Body of pancreas (tissue), 4 donors: ENCODE measurements around the gene CTPS2. TPM values are rescaled to one million over a fixed set of nuclear protein-coding genes. Genes with fewer than 3 reads are reported as not detected.
"Not testable (repeated sequence)": the region's sequence is repeated elsewhere in the genome, so short reads cannot be mapped to it uniquely, and the experiment has no call there.

Experiments used
- ATAC-seq: fragments of 150-250 bp; one replicate; pipeline ENCODE4 v1.9.1; 2016
- DNase-seq, 4 donors: peaks; one replicate each; pipeline ENCODE4 v3.0.0-alpha.2; 2019
- H3K27ac ChIP-seq, 4 donors: fragments of 200-600 bp; sonication (generic); 1 replicate in 3 of 4; 2 replicates in 1 of 4; pipeline versions ENCODE4 v1.5.1 to v1.6.1; 2016 to 2019; ENCODE audit warnings: mild to moderate bottlenecking in 1 of 4, mixed read lengths in 1 of 4, moderate library complexity in 1 of 4
- H3K27me3 ChIP-seq, 2 donors: fragments of 200-600 bp; sonication (generic); one replicate each; pipeline ENCODE4 v1.6.0; 2016; ENCODE audit warnings: mild to moderate bottlenecking in 1 of 2
- H3K36me3 ChIP-seq, 2 donors: fragments of 200-600 bp; sonication (generic); replicated peaks in 1 of 2; 2 replicates each; pipeline ENCODE4 v1.5.1; 2016; ENCODE audit warnings: low read depth in 2 of 2; ENCODE audit not compliant: insufficient read depth in 1 of 2
- H3K4me1 ChIP-seq: fragments of 200-600 bp; sonication (generic); one replicate; pipeline ENCODE4 v1.6.0; 2016
- H3K4me3 ChIP-seq, 2 donors: fragments of 200-600 bp; sonication (generic); 1 replicate in 1 of 2; 2 replicates in 1 of 2; pipeline ENCODE4 v1.5.1; 2016 to 2019
- H3K9me3 ChIP-seq, 3 donors: fragments of 200-600 bp; sonication (generic); 1 replicate in 2 of 3; 2 replicates in 1 of 3; pipeline ENCODE4 v1.5.1; 2016
- POLR2A ChIP-seq, 3 donors: fragments of 450-650 bp; IDR thresholded peaks; one replicate each; pipeline ENCODE4 v1.6.1; 2016; ENCODE audit warnings: antibody characterized with exemption in 3 of 3, mild to moderate bottlenecking in 2 of 3
- WGBS, 2 donors: methylation state at CpG; one replicate each; pipeline ENCODE4 v1.1.5; 2017; 5-methylcytosine and 5-hydroxymethylcytosine counted together
- intact Hi-C: fragments of 100-400 bp; cut with DNase I; formaldehyde crosslinking; loops from one replicate; pipeline ENCODE4 v1.15.1; 2023
- total RNA-seq, 2 donors: library from RNA; depleted of rRNA; stranded (reverse); fragments of >200 nt; gene quantifications; one replicate each; pipeline ENCODE4 v1.1.0, GENCODE V29; 2016
- TF ChIP-seq, protein P1 (sequence below), 7 experiments: fragments of 450-650 bp in 4 of 7; fragments of 200-600 bp in 3 of 7; sonication (generic) in 3 of 7; IDR thresholded peaks; one replicate each; pipeline ENCODE4 v1.5.1; 2016 to 2019; ENCODE audit warnings: antibody characterized with exemption in 7 of 7

CTPS2 gene
- total RNA-seq, 2 donors from 2014 or later = 13.2 to 16.6 TPM

- no peak for DNase-seq
- Histone ChIP-seq H3K36me3 (no peaks in the 10 kb centered on the region), H3K4me1 (peaks cover 7% of the 10 kb centered on the region), H3K4me3 (no peak overlapping the region), H3K27me3 (no peaks in the 10 kb centered on the region), H3K27ac (no peak overlapping the region), H3K9me3 (no peaks in the 10 kb centered on the region)
- intact Hi-C loops = no loop called here
- ATAC-seq = no peak
- TF ChIP-seq, protein P1, sequence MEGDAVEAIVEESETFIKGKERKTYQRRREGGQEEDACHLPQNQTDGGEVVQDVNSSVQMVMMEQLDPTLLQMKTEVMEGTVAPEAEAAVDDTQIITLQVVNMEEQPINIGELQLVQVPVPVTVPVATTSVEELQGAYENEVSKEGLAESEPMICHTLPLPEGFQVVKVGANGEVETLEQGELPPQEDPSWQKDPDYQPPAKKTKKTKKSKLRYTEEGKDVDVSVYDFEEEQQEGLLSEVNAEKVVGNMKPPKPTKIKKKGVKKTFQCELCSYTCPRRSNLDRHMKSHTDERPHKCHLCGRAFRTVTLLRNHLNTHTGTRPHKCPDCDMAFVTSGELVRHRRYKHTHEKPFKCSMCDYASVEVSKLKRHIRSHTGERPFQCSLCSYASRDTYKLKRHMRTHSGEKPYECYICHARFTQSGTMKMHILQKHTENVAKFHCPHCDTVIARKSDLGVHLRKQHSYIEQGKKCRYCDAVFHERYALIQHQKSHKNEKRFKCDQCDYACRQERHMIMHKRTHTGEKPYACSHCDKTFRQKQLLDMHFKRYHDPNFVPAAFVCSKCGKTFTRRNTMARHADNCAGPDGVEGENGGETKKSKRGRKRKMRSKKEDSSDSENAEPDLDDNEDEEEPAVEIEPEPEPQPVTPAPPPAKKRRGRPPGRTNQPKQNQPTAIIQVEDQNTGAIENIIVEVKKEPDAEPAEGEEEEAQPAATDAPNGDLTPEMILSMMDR (IDR thresholded peaks at IDR 0.05) = no peak
- no peak for TF ChIP-seq POLR2A (IDR thresholded peaks at IDR 0.05)
- 90 to 91% methylated on average over 5 of the region's 5 CpGs for WGBS, 2 donors
Observed at GRCh38 chrX:16635040-16635439, 77.4 kb downstream of the CTPS2 start.

DNA sequence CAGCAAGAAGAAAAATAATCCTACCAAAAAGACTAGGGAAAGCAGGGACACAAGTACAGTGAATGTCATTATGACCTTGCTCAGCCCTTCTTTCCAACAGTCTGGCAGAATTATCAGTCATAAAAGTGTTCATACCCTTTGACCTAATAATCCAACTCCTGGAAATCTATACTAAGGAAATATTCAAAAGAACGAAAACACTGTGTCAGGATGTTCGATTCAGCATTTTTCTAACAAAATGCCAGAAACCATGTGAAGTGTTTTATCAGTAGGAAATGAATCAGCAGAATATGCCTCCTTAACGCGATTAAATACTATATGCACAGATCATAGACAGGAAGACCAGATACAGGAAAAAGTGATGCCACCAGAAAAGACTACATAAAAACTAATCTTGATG is 78.7 kb downstream of the CTPS2 start:
- ATAC-seq (no peak), DNase-seq (no peak)
- H3K36me3 ChIP-seq = no peaks in the 10 kb centered on the region
- no peaks in the 10 kb centered on the region for H3K27me3 ChIP-seq
- intact Hi-C loops = no loop called here
- 21 to 22% methylated on average over 4 of the region's 4 CpGs for WGBS, 2 donors
- H3K4me3 ChIP-seq = no peak overlapping the region
- no peak overlapping the region for H3K27ac ChIP-seq
- peaks cover 20% of the 10 kb centered on the region for H3K4me1 ChIP-seq
- TF ChIP-seq, protein P1 (IDR thresholded peaks at IDR 0.05) = no peak
- TF ChIP-seq POLR2A (IDR thresholded peaks at IDR 0.05) = no peak
- H3K9me3 ChIP-seq = no peaks in the 10 kb centered on the region

GRCh38 chrX:16629909-16630308 is 82.6 kb downstream of the CTPS2 start:
- Histone ChIP-seq H3K4me1 (peaks cover 20% of the 10 kb centered on the region), H3K27me3 (no peaks in the 10 kb centered on the region), H3K27ac (no peak overlapping the region), H3K4me3 (no peak overlapping the region), H3K36me3 (no peaks in the 10 kb centered on the region), H3K9me3 (no peaks in the 10 kb centered on the region)
- 0 to 26% methylated on average over 2 to 4 of the region's 4 CpGs for WGBS, 2 donors
- no peak for DNase-seq
- intact Hi-C loops = no loop called here
- TF ChIP-seq POLR2A (IDR thresholded peaks at IDR 0.05) = no peak
- TF ChIP-seq, protein P1 (IDR thresholded peaks at IDR 0.05) = no peak
- no peak for ATAC-seq

DNA sequence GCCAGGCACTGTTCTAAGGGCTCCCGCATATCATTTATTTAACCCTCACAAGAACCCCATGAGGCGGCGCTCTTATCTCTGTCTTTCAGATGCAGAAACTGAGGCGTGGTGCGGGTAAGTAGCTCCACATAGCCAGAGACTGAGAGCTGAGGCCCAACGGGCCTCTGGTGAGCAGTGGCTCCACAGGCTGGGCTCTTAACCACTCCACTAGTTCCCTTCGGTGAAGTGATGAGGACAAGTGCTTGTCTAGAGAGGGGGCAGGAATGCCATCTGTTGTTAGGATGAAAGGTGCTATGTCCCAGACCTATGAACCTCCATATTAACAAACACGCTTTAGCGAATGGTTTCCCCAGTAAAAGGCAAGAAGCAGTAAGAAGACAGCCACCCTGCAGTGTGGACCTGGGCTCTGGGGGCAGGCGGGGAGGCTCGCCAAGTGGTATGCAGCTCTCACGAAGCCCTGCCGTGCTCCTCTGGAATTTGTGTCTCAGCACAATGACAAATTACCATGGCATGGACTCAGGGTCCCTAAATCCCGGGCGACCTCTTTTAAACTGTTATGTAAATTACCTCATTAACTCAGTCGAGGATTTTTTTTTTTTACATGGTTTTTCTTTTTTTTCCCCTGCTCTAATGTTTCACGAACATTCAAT is 83.4 kb downstream of the CTPS2 start:
- no peak for TF ChIP-seq POLR2A (IDR thresholded peaks at IDR 0.05)
- TF ChIP-seq, protein P1 (IDR thresholded peaks at IDR 0.05) = no peak
- no peaks in the 10 kb centered on the region for H3K9me3 ChIP-seq
- ATAC-seq = no peak

DNA sequence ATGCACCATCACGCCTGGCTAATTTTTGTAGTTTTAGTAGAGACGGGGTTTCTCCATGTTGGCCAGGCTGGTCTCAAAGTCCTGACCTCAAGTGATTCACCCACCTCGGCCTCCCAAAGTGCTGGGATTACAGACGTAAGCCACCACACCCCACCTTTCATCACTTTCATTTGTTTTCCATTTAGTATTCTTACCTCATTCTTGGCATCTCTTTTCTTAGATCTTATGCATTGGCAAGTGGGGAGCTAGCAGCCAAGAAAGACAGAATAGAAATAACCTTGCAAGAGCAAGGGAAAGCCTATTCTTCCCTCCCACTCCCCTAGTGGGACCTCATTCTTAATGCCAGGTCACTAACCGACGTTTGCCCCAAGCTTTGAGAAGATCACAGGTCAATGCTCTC is 84.0 kb downstream of the CTPS2 start:
- H3K4me3 ChIP-seq, H3K27me3 ChIP-seq, H3K9me3 ChIP-seq, H3K27ac ChIP-seq, DNase-seq, intact Hi-C loops, H3K36me3 ChIP-seq, ATAC-seq: not testable (repeated sequence)
- peaks cover 16% of the 10 kb centered on the region for H3K4me1 ChIP-seq
- 63 to 68% methylated on average over 4 to 6 of the region's 6 CpGs for WGBS, 2 donors

More for the DNA sequence above, 83.4 kb downstream of the CTPS2 start:
- Histone ChIP-seq H3K36me3 (no peaks in the 10 kb centered on the region), H3K4me3 (no peak overlapping the region), H3K27ac (no peak overlapping the region), H3K4me1 (peaks cover 20% of the 10 kb centered on the region), H3K27me3 (no peaks in the 10 kb centered on the region)
- 42 to 62% methylated on average over 10 to 16 of the region's 17 CpGs for WGBS, 2 donors
- no peak for DNase-seq
- intact Hi-C loops = no loop called here
